HG02759 (cell line): ENCODE measurements around the gene ACTR5.
A peak's percentile ranks its signal among the peaks of the same experiment; 100 is the strongest.

Source experiments
- ATAC-seq: cut with Tn5 transposase; IDR thresholded peaks from one replicate; pipeline ENCODE4 v1.9.1; 2021; ENCODE audit warnings: mild to moderate bottlenecking, moderate library complexity; ENCODE audit not compliant: unreplicated experiment

Gene ACTR5

DNA sequence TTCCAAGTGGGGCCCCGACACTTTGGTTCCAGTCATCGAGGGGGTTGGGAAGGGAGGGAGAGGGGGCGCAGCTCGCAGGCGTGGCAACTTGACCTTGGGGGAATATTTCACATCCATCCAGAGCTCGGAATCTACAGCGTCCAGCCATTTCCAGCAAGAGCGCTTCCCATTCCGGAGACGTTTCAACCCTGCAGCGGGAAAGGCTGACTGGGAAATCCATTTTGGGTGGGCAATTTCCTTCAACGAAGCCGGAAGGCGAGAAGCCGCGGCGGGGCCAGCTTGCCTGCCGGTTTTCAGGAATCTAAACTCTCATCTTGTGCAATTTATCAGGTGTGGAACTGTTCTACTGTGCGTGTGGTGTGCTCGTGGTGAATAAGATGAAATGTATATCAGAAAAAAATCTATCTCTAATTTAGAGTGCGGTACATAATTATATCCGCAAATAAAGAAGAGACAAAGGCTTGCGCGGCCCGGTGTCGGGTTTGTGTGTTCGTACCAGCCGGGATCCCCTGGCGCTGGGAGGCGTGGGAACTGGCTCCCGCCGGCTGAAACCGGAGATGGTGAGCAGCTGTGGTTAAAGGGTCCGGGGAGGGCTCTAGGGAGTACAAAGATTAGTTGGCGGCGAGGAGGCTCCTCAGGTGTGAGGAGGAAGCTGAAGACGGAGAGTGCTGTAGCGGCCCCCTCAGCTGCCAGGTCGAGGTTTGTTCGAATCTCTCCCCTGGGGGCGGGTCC is 19.2 kb upstream of the ACTR5 start:
- ATAC-seq: no peak

DNA sequence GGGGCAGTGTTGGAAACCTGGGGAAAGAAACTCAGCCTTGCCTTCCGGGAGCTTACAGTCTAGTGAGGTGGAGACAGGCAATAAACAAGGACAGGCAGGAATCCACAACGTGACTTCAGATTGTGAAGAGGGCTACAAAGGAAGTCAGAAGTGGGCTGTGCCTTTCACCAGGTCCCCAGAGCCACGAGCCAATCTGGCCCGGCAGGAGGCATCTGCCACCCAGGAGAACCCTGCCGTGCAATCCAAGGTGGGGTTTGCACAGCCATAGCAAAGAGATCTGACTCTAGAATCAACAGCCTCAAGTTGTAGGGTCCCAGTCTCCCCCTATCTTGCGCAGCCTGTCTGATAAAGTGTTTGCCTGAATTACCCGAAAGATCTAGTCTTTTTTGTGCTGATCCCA is 18.5 kb upstream of the ACTR5 start:
- ATAC-seq: no peak

DNA sequence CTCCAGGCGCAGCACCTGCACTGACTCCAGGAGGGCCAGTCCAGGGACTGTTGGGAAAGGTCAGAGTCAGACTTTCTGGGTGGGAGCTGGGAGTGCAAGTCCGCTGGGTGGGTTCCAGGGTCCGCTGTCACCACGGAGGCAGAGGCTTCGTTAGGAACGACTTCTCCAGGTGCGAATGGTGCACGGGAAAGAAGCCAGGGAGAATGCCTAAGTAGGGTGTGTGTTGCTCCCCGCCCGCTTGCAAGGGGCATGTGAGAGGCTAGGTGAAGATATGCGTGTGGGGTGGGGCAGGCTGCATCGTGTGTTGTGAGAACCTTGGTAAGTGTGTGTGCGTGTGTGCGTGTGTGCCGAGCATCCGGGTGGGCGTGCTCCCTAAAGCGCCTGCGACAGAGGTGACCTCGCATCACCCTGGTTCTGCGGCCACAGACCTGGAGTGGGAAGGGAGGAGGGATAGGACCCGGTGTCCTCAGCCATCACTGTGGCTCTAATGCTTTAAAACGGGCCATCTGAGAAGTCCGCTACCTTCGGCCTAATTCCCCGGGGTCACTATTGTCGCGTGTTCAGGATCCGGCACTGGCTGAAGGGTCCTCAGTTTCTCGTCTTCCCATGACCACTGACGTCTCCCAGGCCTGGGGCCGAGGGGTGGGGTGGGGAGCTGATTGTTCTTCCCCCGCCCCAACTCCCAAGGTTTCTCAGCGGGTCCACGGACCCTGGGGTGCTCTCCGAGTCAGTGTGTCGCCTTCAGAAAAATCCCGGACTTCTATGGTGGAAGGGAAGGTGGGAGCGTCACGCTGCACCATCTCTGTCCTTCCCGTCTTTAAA is 17.9 kb upstream of the ACTR5 start:
- ATAC-seq: no peak

DNA sequence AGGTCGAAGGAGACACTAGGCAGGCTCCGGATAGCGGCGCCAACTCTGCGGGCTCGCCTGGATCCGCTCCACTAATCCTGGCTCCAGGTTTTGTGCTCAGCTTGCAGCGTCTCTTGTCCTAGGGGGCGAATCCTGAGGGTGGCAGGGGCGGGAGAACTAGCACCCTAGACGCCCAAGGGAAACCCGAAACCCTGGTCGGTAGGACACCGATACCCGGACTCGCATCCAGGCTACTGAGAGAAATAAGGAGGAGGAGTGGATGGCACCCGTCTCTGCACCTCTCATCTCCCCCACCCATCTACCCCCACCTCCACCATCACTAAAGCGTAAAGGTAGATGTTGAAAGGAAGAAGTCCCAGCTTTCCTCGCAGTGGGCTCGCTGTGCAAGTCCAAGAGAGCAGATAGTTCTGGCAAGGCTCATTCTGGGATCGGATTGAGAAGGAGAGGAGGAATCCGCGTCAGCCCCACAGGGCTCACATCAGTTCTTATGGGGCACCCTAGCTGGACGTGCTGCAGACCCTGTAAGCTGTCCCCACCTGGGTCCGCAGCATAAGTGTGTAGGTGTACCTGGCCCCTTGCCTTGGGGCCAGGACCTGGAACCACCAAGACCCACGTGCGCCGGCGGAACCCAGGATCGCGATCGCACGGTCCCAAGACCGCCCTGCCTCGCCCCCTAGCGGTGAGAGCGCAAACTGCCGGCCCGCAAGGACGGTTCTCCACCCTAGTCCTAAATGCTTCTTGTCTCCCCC is 17.1 kb upstream of the ACTR5 start:
- peak; percentile 54 for ATAC-seq

DNA sequence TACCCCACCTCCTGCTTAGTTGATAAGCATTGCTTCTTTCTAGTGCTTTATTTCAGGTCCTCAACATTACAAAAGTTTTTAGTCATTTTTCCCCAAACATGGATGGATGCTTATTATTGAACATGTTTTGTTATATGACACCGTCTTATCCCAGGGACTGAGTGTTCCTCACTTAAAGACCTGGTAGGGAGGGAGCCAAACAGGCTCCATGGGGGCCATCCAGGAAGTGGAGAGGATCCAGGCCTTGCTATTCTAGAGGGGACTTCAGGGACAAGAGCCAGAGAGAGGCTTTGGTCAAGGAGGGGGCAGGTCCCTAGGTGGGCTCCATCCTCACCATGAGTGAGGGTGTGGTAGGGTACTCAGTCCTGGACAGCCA is 16.5 kb upstream of the ACTR5 start:
- ATAC-seq: no peak

DNA sequence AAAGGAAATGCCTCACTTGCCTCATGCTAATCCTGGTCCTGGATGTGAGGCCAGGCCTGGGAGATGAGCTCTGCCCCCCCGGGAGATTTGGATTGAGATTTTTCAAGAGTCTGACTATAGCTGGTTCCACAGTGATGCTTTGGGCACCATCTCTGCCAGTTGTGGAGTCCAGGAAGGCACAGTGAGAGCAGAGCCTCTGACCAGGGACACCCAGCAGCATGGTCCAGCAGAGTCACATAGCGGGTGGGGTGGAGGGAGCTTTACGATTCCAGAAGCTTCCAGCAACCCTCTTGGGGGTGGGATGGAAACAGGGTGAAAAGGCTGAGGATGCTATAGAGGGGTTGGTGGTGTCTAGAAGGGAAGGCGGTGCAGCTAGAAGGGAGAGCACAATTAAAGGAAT is 15.3 kb upstream of the ACTR5 start:
- no peak for ATAC-seq

DNA sequence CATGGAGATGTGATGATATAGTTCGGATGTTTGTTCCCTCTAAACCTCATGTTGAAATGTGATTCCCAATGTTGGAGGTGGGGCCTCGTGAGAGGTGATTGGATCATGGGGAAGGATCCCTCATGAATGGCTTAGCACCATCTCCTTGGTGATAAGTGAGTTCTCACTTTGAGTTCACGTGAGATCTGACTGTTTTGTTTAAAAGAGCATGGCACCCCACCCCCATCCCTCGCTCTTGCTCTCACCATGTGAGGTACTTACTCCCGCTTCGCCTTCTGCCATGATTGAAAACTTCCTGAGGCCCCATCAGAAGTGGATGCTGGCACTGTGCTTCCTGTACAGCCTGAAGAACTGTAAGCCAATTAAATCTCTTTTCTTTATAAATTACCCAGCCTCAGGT is 13.1 kb upstream of the ACTR5 start:
- ATAC-seq: no peak

DNA sequence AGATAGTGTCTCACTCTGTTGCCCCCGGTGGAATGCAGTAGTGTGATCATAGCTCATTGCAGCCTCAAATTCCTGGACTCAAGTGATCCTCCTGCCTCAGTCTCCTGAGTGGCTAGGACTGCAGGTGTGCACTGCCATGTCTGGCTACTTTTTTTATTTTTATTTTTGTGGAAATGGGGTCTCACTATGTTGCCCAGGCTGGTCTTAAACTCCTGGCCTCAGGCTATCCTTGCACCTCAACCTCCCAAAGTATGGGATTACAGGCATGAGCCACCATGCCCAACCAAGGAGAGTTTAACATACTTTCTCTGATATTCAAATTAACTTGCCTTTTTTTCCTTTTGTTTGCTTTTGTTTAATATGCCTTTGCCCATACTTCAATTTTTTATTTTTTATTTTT is 10.4 kb upstream of the ACTR5 start:
- ATAC-seq: no peak

DNA sequence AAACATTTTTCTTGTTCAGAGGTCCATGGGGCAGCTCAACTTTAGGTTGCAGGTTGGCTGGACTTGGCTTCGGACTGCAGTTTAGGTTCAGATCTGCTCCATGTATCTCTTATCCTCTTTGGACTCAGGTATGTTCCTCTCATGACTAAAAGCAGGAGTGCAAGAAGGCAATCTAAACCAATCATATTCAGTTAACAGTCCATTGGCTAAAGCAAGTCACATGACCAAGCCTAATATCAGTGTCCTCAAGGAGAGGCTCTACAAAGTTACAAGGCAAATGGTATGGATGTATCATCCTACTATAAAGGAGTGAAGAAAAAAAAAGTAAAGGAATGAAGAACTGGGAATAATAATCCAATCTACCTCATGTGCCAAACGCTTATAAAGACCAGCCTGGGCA is 2.5 kb upstream of the ACTR5 start:
- no peak for ATAC-seq

DNA sequence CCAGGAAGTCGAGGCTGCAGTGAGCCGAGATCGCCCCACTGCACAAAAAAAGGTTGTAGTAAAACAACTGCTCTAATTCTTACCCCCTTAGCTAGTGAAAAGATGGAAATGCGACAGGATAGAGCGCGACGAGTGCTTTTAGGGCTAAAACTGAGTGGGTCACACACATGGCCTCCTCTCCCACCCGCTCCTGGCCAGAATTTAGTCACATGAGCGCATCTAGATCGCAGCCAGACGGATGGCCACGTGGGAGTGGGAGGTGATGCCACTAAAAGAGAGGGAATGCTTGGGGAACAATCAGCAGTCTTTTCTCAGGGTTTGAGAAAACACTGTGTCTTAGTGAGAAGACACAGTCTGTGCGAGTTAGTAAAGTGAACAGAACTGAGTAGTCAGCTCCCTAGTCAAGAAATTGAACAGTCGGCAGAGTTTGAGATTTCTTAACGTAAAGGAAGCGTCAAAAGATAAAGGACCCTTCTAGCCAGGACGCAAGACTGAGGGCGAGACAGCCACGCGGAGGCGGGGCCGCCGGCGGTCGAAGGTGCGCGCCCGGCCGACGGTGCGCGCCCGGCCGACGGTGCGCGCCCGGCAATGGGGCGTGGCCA is 664 bp upstream of the ACTR5 start:
- no peak for ATAC-seq

DNA sequence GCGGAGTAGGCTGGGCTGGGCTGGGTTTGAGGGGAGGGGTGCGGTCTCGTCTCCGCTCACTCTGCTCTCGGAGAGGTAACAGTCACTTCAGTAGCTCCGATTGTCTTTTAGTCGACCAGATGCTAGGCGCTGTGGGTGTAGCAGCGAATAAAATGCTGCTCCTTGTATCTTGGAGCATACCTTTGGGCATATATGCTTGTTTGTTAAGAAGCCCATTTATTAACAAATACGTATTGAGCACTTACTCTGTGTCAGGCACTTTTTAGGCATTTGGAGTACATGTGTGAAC is 545 bp downstream of the ACTR5 start:
- ATAC-seq: peak; percentile 34

DNA sequence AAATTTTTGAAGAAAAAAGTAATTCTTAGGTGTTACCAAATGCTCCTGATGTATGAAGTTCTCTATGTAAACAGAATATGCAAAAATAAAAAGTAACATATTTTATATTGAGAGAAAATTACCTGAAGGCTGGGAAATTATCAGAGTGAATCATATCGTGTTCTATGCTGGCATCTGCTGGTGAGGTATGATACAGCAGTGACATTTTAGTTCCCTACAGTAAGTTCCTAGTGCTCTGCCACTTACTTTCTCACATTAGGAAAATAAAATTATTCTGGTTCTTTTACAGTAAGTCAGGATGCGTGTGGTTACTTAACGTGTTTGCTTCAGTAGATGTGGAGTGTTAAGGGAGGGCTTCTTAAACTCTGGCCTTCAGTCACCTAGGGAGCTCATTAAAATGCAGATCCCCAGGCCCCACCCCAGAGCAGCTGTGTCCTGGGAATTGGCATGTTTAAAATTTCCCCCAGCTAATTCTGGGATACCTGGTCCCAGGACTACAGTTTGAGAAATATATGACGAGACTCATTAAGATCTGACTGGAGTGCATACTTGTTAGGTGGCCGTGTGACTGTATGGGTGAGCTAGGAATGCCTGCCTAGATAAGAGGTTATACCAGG is 3.2 kb downstream of the ACTR5 start:
- ATAC-seq: no peak

DNA sequence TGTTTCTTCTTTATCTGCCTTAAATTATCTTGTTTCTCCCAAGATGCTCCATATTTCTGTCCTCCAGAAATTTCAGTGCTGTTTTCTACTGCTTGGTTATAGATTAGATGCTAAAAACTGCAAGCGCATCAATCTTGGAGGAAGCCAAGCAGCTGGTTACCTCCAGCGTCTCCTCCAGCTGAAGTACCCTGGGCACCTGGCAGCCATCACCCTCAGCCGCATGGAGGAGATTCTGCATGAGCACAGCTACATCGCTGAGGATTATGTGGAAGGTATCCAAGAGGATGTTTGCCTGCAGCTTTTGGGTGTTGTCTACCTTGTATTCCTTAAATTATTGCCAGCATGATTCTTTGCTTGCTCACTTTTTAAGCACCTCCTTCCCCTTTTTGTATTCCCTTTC is 3.8 kb downstream of the ACTR5 start:
- ATAC-seq: no peak

DNA sequence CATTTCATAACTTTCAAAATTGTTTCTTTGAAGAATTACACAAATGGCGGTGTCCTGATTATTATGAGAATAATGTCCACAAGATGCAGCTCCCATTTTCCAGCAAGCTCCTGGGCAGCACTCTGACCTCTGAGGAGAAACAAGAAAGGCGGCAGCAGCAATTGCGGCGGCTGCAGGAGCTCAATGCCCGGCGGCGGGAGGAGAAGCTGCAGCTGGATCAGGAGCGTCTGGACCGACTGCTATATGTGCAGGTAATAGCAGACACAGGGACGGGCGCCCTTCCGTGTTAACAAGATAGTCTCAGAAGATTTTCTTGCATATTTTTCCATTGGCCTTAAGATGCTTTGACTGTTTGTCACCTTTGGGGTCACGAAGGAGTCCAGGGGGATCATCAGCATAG is 6.7 kb downstream of the ACTR5 start:
- ATAC-seq: no peak

DNA sequence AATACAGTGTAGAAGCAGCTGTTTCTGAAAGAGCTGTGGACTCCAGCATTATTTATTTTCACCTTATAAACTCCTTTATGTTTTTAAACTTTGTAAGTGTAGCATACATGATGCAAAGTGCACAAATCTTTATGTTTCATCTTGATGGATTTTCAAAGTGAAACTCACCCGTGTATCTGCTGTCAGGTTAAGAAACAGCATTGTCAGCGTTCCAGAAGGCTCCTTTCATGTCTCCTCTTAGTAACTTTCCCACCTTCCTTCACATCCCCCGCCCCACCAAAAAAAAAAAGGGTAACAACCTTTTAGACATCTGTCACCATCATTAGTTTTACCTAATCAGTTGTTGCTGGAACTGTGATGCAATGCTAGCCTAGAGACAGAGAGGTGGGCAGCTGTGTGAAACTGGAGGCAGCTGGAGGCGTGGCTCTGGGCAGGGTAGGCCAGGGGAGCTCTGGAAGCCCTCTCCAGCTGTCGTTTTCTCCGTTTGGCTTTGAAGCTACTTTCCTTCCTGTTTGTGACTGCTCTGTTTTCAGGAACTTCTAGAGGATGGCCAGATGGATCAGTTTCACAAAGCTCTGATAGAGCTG is 7.2 kb downstream of the ACTR5 start:
- ATAC-seq: no peak

DNA sequence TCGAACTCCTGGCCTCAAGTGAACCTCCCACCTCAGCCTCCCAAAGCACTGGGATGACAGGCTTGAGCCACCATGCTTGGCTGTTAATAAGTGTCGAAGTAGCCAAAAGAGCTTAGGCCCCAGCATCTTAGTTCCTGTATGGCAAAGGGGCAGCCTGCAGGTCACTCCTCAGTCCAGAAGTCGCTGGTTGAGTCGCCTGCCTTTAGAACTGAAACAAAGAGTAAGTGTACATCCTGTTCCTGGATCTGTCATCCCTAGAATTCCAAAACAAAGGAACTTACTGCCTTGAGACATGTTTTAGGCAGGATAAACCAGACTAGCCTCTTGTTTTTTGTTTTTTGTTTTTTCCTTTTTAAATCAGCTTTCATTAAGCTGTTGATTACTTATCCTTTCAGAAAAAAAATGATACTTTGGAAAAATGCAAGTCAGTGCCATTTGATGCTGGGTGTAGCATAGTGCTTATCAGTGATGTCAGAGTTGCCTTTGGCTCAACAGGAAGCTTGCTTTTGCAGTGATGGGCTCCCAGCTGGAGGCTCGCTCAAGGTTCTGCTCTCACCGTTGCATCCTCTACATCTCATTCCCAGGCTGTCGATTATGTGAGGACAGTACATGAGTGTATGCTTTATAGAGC is 9.0 kb downstream of the ACTR5 start:
- no peak for ATAC-seq

DNA sequence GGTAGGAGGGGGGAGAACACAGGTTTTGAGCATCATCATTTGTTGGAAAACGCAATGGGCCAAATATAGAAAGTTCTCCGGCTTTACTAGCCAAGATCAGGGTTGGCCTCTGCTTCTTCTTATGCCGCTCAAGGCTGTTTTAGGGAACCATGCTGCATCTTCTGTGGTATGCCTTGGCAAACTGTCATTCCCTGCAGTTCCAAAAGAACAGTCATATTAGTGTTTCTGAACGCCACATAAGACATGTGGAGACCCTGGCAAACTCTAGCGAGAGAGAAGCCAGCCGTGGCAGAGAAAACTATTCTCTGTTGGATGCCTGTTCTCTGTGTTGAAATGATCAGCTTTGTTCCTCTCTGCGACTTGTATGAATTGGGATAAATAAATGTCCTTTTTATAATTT is 10.8 kb downstream of the ACTR5 start:
- ATAC-seq: no peak

DNA sequence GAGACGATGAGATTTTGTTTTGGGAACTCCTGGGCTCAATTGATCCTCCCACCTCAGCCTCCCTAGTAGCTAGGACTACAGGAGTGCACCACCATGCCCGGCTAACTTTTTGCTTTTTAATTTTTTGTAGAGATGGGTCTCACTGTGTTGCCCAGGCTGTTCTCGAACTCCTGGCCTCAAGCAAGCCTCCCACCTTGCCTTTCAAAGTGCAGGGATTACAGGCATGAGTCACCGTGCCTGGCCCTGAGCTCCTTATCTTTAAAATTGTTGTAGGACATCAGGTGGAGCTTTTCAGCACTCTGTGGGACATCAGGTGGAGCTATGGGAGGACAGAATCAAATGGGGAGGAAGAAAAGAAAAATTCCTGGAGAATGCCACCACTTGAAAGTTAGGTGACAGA is 12.7 kb downstream of the ACTR5 start:
- no peak for ATAC-seq

DNA sequence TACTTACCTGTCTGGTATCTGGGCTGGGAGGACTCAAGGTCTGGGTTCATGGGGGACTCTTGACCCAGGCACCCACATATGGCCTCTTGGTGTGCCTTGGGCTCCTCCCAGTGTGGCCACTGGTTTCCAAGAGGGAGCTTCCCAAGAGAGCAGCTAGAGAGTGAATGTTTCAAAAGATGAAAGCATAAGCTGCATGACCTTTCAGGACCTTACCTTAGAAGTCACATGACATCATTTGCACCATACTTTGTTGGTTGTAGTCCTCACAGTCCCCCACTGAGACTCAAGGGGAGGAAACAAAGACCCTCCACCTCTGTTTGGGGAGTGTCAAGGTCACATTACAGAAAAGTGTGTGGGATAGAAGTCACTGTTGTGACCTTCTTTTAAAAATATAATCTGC is 13.9 kb downstream of the ACTR5 start:
- no peak for ATAC-seq

DNA sequence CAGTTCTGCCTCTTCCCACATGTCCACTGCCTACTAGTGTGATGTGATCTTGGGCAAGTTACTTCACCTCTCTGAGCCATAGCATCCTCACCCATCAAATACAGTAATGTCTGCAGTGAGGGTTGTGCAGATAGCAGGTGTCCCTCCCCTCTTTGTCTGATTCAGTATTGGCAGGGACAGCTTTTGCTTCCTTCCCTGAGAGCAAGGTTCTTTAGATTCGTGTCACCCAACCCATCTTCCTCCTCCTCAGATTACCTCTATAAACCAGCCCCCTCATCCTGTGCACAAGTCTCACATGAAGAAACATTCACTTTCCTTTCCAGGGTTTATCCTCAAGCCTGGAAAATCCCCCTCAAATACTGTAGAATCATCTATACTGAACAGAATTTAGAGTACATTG is 15.4 kb downstream of the ACTR5 start:
- ATAC-seq: no peak
